GM23248 (cell line): ENCODE measurements around the gene UVRAG. TPM values are rescaled to one million over a fixed set of nuclear protein-coding genes. Genes with fewer than 3 reads are reported as not detected.

ENCODE experiments used
- DNase-seq: peaks from one replicate; pipeline ENCODE4 v3.0.0-alpha.2; 2015
- H2AFZ ChIP-seq: fragments of 200-600 bp; sonication (generic); 2 replicates; pipeline ENCODE4 v1.6.1; 2016; ENCODE audit warnings: antibody characterized with exemption
- H3F3A ChIP-seq: fragments of 200-600 bp; sonication (generic); 2 replicates; pipeline ENCODE4 v1.6.1; 2016; ENCODE audit warnings: mild to moderate bottlenecking, antibody characterized with exemption, mixed run types; ENCODE audit not compliant: insufficient read depth
- H3K27ac ChIP-seq: fragments of 200-600 bp; sonication (generic); 2 replicates; pipeline ENCODE4 v1.5.1; 2016; ENCODE audit warnings: mild to moderate bottlenecking
- H3K27me3 ChIP-seq: fragments of 200-600 bp; sonication (generic); replicated peaks from 2 replicates; pipeline ENCODE4 v1.6.1; 2016; ENCODE audit warnings: mild to moderate bottlenecking; ENCODE audit not compliant: insufficient read depth
- H3K36me3 ChIP-seq: fragments of 200-600 bp; sonication (generic); 2 replicates; pipeline ENCODE4 v1.6.1; 2016; ENCODE audit warnings: low read depth, mild to moderate bottlenecking
- H3K4me1 ChIP-seq: fragments of 200-600 bp; sonication (generic); 2 replicates; pipeline ENCODE4 v1.6.1; 2016; ENCODE audit warnings: mild to moderate bottlenecking; ENCODE audit not compliant: insufficient read depth
- H3K4me2 ChIP-seq: fragments of 200-600 bp; sonication (generic); one replicate; pipeline ENCODE4 v1.6.1; 2016; ENCODE audit warnings: mild to moderate bottlenecking; ENCODE audit not compliant: unreplicated experiment
- H3K4me3 ChIP-seq: fragments of 200-600 bp; sonication (generic); 2 replicates; pipeline ENCODE4 v1.5.1; 2016; ENCODE audit warnings: mild to moderate bottlenecking
- H3K79me2 ChIP-seq: fragments of 200-600 bp; sonication (generic); 2 replicates; pipeline ENCODE4 v1.6.1; 2016; ENCODE audit warnings: mild to moderate bottlenecking; ENCODE audit not compliant: insufficient read depth
- H3K9ac ChIP-seq: fragments of 200-600 bp; sonication (generic); 2 replicates; pipeline ENCODE4 v1.6.1; 2016; ENCODE audit warnings: mild to moderate bottlenecking
- H3K9me2 ChIP-seq: fragments of 200-600 bp; sonication (generic); 2 replicates; pipeline ENCODE4 v1.6.1; 2016; ENCODE audit warnings: mixed run types, mild to moderate bottlenecking, moderate library complexity; ENCODE audit not compliant: insufficient read depth
- H3K9me3 ChIP-seq: fragments of 200-600 bp; sonication (generic); one replicate; pipeline ENCODE4 v1.6.1; 2017; ENCODE audit warnings: low read depth
- H4K20me1 ChIP-seq: fragments of 200-600 bp; sonication (generic); 2 replicates; pipeline ENCODE4 v1.6.0; 2016; ENCODE audit not compliant: insufficient read depth
- EZH2 ChIP-seq: fragments of 200-600 bp; sonication (generic); IDR thresholded peaks from 2 replicates; pipeline ENCODE4 v1.6.1; 2018; ENCODE audit warnings: antibody characterized with exemption, mild to moderate bottlenecking; ENCODE audit not compliant: insufficient read depth, poor library complexity, severe bottlenecking
- EZH2phosphoT487 ChIP-seq: fragments of 200-600 bp; sonication (generic); IDR thresholded peaks from 2 replicates; pipeline ENCODE4 v1.6.1; 2018; ENCODE audit warnings: antibody characterized with exemption, moderate library complexity, mild to moderate bottlenecking, low read depth; ENCODE audit not compliant: insufficient read depth
- WGBS, 2 experiments: methylation state at CpG; one replicate each; pipeline ENCODE4 v1.1.6; 2015 to 2017; ENCODE audit warnings: low lambda C conversion rate in 2 of 2, low coverage in 1 of 2; ENCODE audit errors: missing lambda C conversion rate in 2 of 2; 5-methylcytosine and 5-hydroxymethylcytosine counted together
- in situ Hi-C: fragments of 300-500 bp; cut with MboI; formaldehyde crosslinking; loops from 2 replicates; pipeline ENCODE4 v1.15.0; 2020
- polyA plus RNA-seq: library from polyadenylated mRNA; unstranded; fragments of >200 nt; fragmentation: Nextera tagmentation; extraction: Ambion mirVana; gene quantifications from 2 replicates; pipeline ENCODE4 v1.2.1, GENCODE V29; 2016
- total RNA-seq: library from RNA; depleted of rRNA; stranded (reverse); fragments of >200 nt; shearing (Covaris generic); gene quantifications from 2 replicates; pipeline ENCODE4 v1.2.3, GENCODE V29; 2014

UVRAG gene
- total and polyA plus RNA-seq, 2 experiments from 2014 or later = 9.9 to 11.0 TPM

GRCh38 chr11:76159983-76160661 lies 345.1 kb downstream of the UVRAG start:
- Histone ChIP-seq H2AFZ (no peak overlapping the region), H3K9ac (no peak overlapping the region), H3F3A (no peaks in the 10 kb centered on the region), H4K20me1 (no peaks in the 10 kb centered on the region), H3K36me3 (no peaks in the 10 kb centered on the region), H3K9me3 (no peaks in the 10 kb centered on the region), H3K9me2 (no peaks in the 10 kb centered on the region), H3K4me1 (peaks cover 7% of the 10 kb centered on the region; the same call in 1 of the 2 replicates), H3K27ac (no peak overlapping the region), H3K4me2 (no peak overlapping the region), H3K4me3 (no peak overlapping the region), H3K79me2 (no peaks in the 10 kb centered on the region), H3K27me3 (no peaks in the 10 kb centered on the region)
- no peak for TF ChIP-seq EZH2phosphoT487
- TF ChIP-seq EZH2 = no peak
- in situ Hi-C loops = no loop called here
- DNase-seq = no peak
- WGBS, 2 experiments = 80 to 81% methylated on average over 14 of the region's 14 CpGs

GRCh38 chr11:76160856-76161255 lies 345.8 kb downstream of the UVRAG start:
- no peak overlapping the region for H3K4me2 ChIP-seq
- no peaks in the 10 kb centered on the region for H3F3A ChIP-seq
- no peaks in the 10 kb centered on the region for H3K9me3 ChIP-seq
- peaks cover 7% of the 10 kb centered on the region; the same call in 1 of the 2 replicates for H3K4me1 ChIP-seq
- WGBS, 2 experiments = 79 to 81% methylated on average over 8 of the region's 8 CpGs
- H2AFZ ChIP-seq = no peak overlapping the region
- in situ Hi-C loops = no loop called here
- no peak overlapping the region for H3K9ac ChIP-seq
- TF ChIP-seq EZH2phosphoT487 (no peak), EZH2 (no peak)
- no peaks in the 10 kb centered on the region for H3K9me2 ChIP-seq
- no peak overlapping the region for H3K4me3 ChIP-seq
- no peak for DNase-seq
- H3K36me3 ChIP-seq = no peaks in the 10 kb centered on the region
- no peaks in the 10 kb centered on the region for H4K20me1 ChIP-seq
- no peaks in the 10 kb centered on the region for H3K27me3 ChIP-seq
- no peaks in the 10 kb centered on the region for H3K79me2 ChIP-seq
- no peak overlapping the region for H3K27ac ChIP-seq

- Histone ChIP-seq H2AFZ (0 out of 2 replicates have a peak overlapping the region, but pooled peaks have one; percentile 51), H3K9ac (no peak overlapping the region), H3K79me2 (no peaks in the 10 kb centered on the region), H3K27me3 (no peaks in the 10 kb centered on the region), H3K9me2 (no peaks in the 10 kb centered on the region), H3K36me3 (no peaks in the 10 kb centered on the region), H3K9me3 (no peaks in the 10 kb centered on the region), H3K4me3 (no peak overlapping the region), H3K27ac (no peak overlapping the region), H3K4me1 (peaks cover 7% of the 10 kb centered on the region; the same call in 1 of the 2 replicates), H4K20me1 (no peaks in the 10 kb centered on the region), H3F3A (no peaks in the 10 kb centered on the region), H3K4me2 (peak overlapping the region; percentile 31)
- WGBS, 2 experiments = 6% methylated on average over 16 to 24 of the region's 24 CpGs
- DNase-seq = peak; percentile 44
- TF ChIP-seq EZH2 = no peak
- TF ChIP-seq EZH2phosphoT487 = no peak
- in situ Hi-C loops = no loop called here
These were observed 346.4 kb downstream of the UVRAG start for GRCh38 chr11:76161261-76161961.

GRCh38 chr11:76162336-76163288 lies 347.6 kb downstream of the UVRAG start:
- Histone ChIP-seq H3K79me2 (no peaks in the 10 kb centered on the region), H3F3A (no peaks in the 10 kb centered on the region), H3K9ac (no peak overlapping the region), H4K20me1 (no peaks in the 10 kb centered on the region), H3K36me3 (no peaks in the 10 kb centered on the region), H3K27ac (no peak overlapping the region), H3K9me2 (no peaks in the 10 kb centered on the region), H3K27me3 (peaks cover 6% of the 10 kb centered on the region; the same call in 1 of the 2 replicates), H3K4me2 (no peak overlapping the region), H2AFZ (no peak overlapping the region), H3K4me1 (peaks cover 7% of the 10 kb centered on the region; the same call in 1 of the 2 replicates), H3K4me3 (no peak overlapping the region), H3K9me3 (no peaks in the 10 kb centered on the region)
- no peak for DNase-seq
- TF ChIP-seq EZH2phosphoT487 (no peak), EZH2 (no peak)
- in situ Hi-C loops = no loop called here
- 85 to 90% methylated on average over 14 to 15 of the region's 15 CpGs for WGBS, 2 experiments
